ENCODE data around the gene ZNF776.

The ZNF776 gene

GRCh38 chr19:57754091-57754673, 7.6 kb downstream of the ZNF776 start:
- no peaks in the 10 kb centered on the region for H3K27me3 ChIP-seq (ENCODE audit: insufficient read depth, low read length, poor library complexity)
- H3K79me2 ChIP-seq (ENCODE audit: insufficient read depth, low read length), result peaks cover 47% of the 10 kb centered on the region
- H3K36me3 ChIP-seq (ENCODE audit: insufficient read depth, low read length), result peaks cover 99% of the 10 kb centered on the region

GRCh38 chr19:57755031-57755430, 8.4 kb downstream of the ZNF776 start:
- no peak for DNase-seq
- H3K9ac ChIP-seq (ENCODE audit: low read depth, low read length), result no peak overlapping the region
- H3K4me1 ChIP-seq (ENCODE audit: insufficient read depth, low read length), result no peaks in the 10 kb centered on the region
- no peak for TF ChIP-seq EZH2 (IDR thresholded peaks at IDR 0.05; ENCODE audit: borderline replicate concordance, low read depth, low read length, severe bottlenecking)
- peaks cover 39% of the 10 kb centered on the region for H3K79me2 ChIP-seq (ENCODE audit: insufficient read depth, low read length)
- H3K4me3 ChIP-seq (ENCODE audit: low read depth in 1 of 2, low read length in 2 of 2), result no peak overlapping the region
- H4K20me1 ChIP-seq (ENCODE audit: insufficient read depth, low read length), result peaks cover 6% of the 10 kb centered on the region
- no peak overlapping the region for H3K4me2 ChIP-seq (ENCODE audit: insufficient read depth, low read length)
- H3K27me3 ChIP-seq (ENCODE audit: insufficient read depth, low read length, poor library complexity), result no peaks in the 10 kb centered on the region
- H3K9me3 ChIP-seq (ENCODE audit: insufficient read depth, low read length, severe bottlenecking), result no peaks in the 10 kb centered on the region
- H3K27ac ChIP-seq (ENCODE audit: low read length), result no peak overlapping the region
- H3K36me3 ChIP-seq (ENCODE audit: insufficient read depth, low read length), result peaks cover 99% of the 10 kb centered on the region
- no peak overlapping the region for H2AFZ ChIP-seq (ENCODE audit: low read depth, low read length)
- ATAC-seq (ENCODE audit: insufficient read depth, low read depth), result no peak

More at GRCh38 chr19:57754091-57754673, 7.6 kb downstream of the ZNF776 start:
- no peak overlapping the region for H2AFZ ChIP-seq (ENCODE audit: low read depth, low read length)
- H3K9me3 ChIP-seq (ENCODE audit: insufficient read depth, low read length, severe bottlenecking), result no peaks in the 10 kb centered on the region
- peaks cover 5% of the 10 kb centered on the region for H3K4me1 ChIP-seq (ENCODE audit: insufficient read depth, low read length)
- TF ChIP-seq CTCF (IDR thresholded peaks at IDR 0.05; ENCODE audit: borderline replicate concordance, extremely low read depth, low read length, poor library complexity, severe bottlenecking) (no peak), EZH2 (IDR thresholded peaks at IDR 0.05; ENCODE audit: borderline replicate concordance, low read depth, low read length, severe bottlenecking) (no peak)
- no peak overlapping the region for H3K9ac ChIP-seq (ENCODE audit: low read depth, low read length)
- ATAC-seq (ENCODE audit: insufficient read depth, low read depth) (no peak), DNase-seq (no peak)
- H3K27ac ChIP-seq (ENCODE audit: low read length), result no peak overlapping the region
- no peak overlapping the region for H3K4me2 ChIP-seq (ENCODE audit: insufficient read depth, low read length)
- no peak overlapping the region for H3K4me3 ChIP-seq (ENCODE audit: low read depth in 1 of 2, low read length in 2 of 2)
- H4K20me1 ChIP-seq (ENCODE audit: insufficient read depth, low read length), result peaks cover 3% of the 10 kb centered on the region

- Histone ChIP-seq H2AFZ (ENCODE audit: low read depth, low read length) (no peak overlapping the region), H3K9ac (ENCODE audit: low read depth, low read length) (no peak overlapping the region), H3K27me3 (ENCODE audit: insufficient read depth, low read length, poor library complexity) (no peaks in the 10 kb centered on the region), H3K27ac (ENCODE audit: low read length) (no peak overlapping the region), H3K36me3 (ENCODE audit: insufficient read depth, low read length) (peaks cover 80% of the 10 kb centered on the region), H3K79me2 (ENCODE audit: insufficient read depth, low read length) (peaks cover 17% of the 10 kb centered on the region), H4K20me1 (ENCODE audit: insufficient read depth, low read length) (peaks cover 6% of the 10 kb centered on the region), H3K4me3 (ENCODE audit: low read depth in 1 of 2, low read length in 2 of 2) (no peak overlapping the region), H3K4me2 (ENCODE audit: insufficient read depth, low read length) (no peak overlapping the region), H3K9me3 (ENCODE audit: insufficient read depth, low read length, severe bottlenecking) (no peaks in the 10 kb centered on the region), H3K4me1 (ENCODE audit: insufficient read depth, low read length) (no peaks in the 10 kb centered on the region)
- DNase-seq (no peak), ATAC-seq (ENCODE audit: insufficient read depth, low read depth) (no peak)
- no peak for TF ChIP-seq EZH2 (IDR thresholded peaks at IDR 0.05; ENCODE audit: borderline replicate concordance, low read depth, low read length, severe bottlenecking)
- no peak for TF ChIP-seq CTCF (IDR thresholded peaks at IDR 0.05; ENCODE audit: borderline replicate concordance, extremely low read depth, low read length, poor library complexity, severe bottlenecking)
Measured at GRCh38 chr19:57757941-57758340, 11.3 kb downstream of the ZNF776 start.

- no peak overlapping the region for H3K9ac ChIP-seq (ENCODE audit: low read depth, low read length)
- no peak overlapping the region for H3K4me3 ChIP-seq (ENCODE audit: low read depth in 1 of 2, low read length in 2 of 2)
- H4K20me1 ChIP-seq (ENCODE audit: insufficient read depth, low read length), result peaks cover 6% of the 10 kb centered on the region
- no peak overlapping the region for H3K4me2 ChIP-seq (ENCODE audit: insufficient read depth, low read length)
- peaks cover 8% of the 10 kb centered on the region; the same call in 1 of the 2 replicates for H3K79me2 ChIP-seq (ENCODE audit: insufficient read depth, low read length)
- H3K4me1 ChIP-seq (ENCODE audit: insufficient read depth, low read length), result no peaks in the 10 kb centered on the region
- no peak overlapping the region for H3K27ac ChIP-seq (ENCODE audit: low read length)
- DNase-seq (no peak), ATAC-seq (ENCODE audit: insufficient read depth, low read depth) (no peak)
- no peaks in the 10 kb centered on the region for H3K27me3 ChIP-seq (ENCODE audit: insufficient read depth, low read length, poor library complexity)
- no peaks in the 10 kb centered on the region for H3K9me3 ChIP-seq (ENCODE audit: insufficient read depth, low read length, severe bottlenecking)
- no peak overlapping the region for H2AFZ ChIP-seq (ENCODE audit: low read depth, low read length)
- H3K36me3 ChIP-seq (ENCODE audit: insufficient read depth, low read length), result peaks cover 74% of the 10 kb centered on the region
- TF ChIP-seq CTCF (IDR thresholded peaks at IDR 0.05; ENCODE audit: borderline replicate concordance, extremely low read depth, low read length, poor library complexity, severe bottlenecking) (no peak), EZH2 (IDR thresholded peaks at IDR 0.05; ENCODE audit: borderline replicate concordance, low read depth, low read length, severe bottlenecking) (no peak)
Measured at GRCh38 chr19:57759096-57759495, 12.5 kb downstream of the ZNF776 start.
